ENCODE measurements around the gene HPSE. TPM values are rescaled to one million over a fixed set of nuclear protein-coding genes. Genes with fewer than 3 reads are reported as not detected.

The HPSE gene
- total and polyA plus RNA-seq, 9 of the 15 experiments (the other 6 are each of a cell fraction or from before 2014, with no cell fraction given) = 0.01 to 0.42 (median 0.14) TPM; not detected in 1

- TF ChIP-seq ATF2 (CRISPR knock-in tag; IDR thresholded peaks at IDR 0.05) = peak; percentile 82
- TF ChIP-seq BCL6 (CRISPR knock-in tag; IDR thresholded peaks at IDR 0.05) = no peak
- 0 out of 2 replicates have a peak, but pooled peaks have one; percentile 40 for TF ChIP-seq ZNF717 (CRISPR knock-in tag; IDR thresholded peaks at IDR 0.05)
- no peak for TF ChIP-seq PCBP1 (IDR thresholded peaks at IDR 0.05; ENCODE audit: low read depth, low read length, poor library complexity, severe bottlenecking)
- no peak for TF ChIP-seq SAFB2 (IDR thresholded peaks at IDR 0.05; ENCODE audit: borderline replicate concordance, low read depth, low read length, severe bottlenecking)
- TF ChIP-seq DLX4 (CRISPR knock-in tag; IDR thresholded peaks at IDR 0.05) = no peak
- TF ChIP-seq THAP12 (CRISPR knock-in tag; IDR thresholded peaks at IDR 0.05) = peak; percentile 91
- TF ChIP-seq KLF16 (IDR thresholded peaks at IDR 0.05) = no peak
- peak; percentile 34 for TF ChIP-seq SMAD1 (IDR thresholded peaks at IDR 0.05; ENCODE audit: low read depth, low read length, partially characterized antibody)
- TF ChIP-seq ZNF589 (CRISPR knock-in tag; IDR thresholded peaks at IDR 0.05; ENCODE audit: low read depth) = no peak; the same call in 1 of the 2 replicates
- TF ChIP-seq CREM (IDR thresholded peaks at IDR 0.05; ENCODE audit: low read depth) = peak; percentile 95
- peak; percentile 86 for TF ChIP-seq NR2C2 (CRISPR knock-in tag; IDR thresholded peaks at IDR 0.05)
- peak; percentile 52; the same call in 1 of the 2 replicates for TF ChIP-seq NR2C2 (tag; IDR thresholded peaks at IDR 0.05)
- no peak; the same call in none of the 2 replicates for TF ChIP-seq FOXJ2 (tag; IDR thresholded peaks at IDR 0.05)
- TF ChIP-seq ZBTB33 (CRISPR knock-in tag; IDR thresholded peaks at IDR 0.05) = peak; percentile 75; the same call in 1 of the 2 replicates
- TF ChIP-seq TAF9B (IDR thresholded peaks at IDR 0.05; ENCODE audit: partially characterized antibody) = peak; percentile 54
- TF ChIP-seq ZBTB7A (IDR thresholded peaks at IDR 0.05; ENCODE audit: borderline replicate concordance, control insufficient read depth, low read depth, low read length) = peak; percentile 37; the same call in 1 of the 2 replicates
- TF ChIP-seq TEAD1 (CRISPR knock-in tag; IDR thresholded peaks at IDR 0.05) = peak in 1 of 2 experiments; percentile 93; a peak in 2 of 4 replicates
- no peak for TF ChIP-seq POLR3A (IDR thresholded peaks at IDR 0.05; ENCODE audit: borderline replicate concordance, extremely low read depth, insufficient read depth, insufficient read length)
- peak; percentile 67 for TF ChIP-seq MEIS2 (IDR thresholded peaks at IDR 0.05; ENCODE audit: partially characterized antibody)
- peak; percentile 94 for TF ChIP-seq RBFOX2 (IDR thresholded peaks at IDR 0.05; ENCODE audit: low read depth, low read length)
Observed at GRCh38 chr4:83284193-83285054, 50.2 kb downstream of the HPSE start, which contains the start of gene COQ2 (continued).

All from K562 (cell line).